Gastrocnemius medialis (tissue), 4 donors: ENCODE measurements around the gene PRKN. TPM values are rescaled to one million over a fixed set of nuclear protein-coding genes. Genes with fewer than 3 reads are reported as not detected.

Experiments
- ATAC-seq, 2 donors: fragments of 150-250 bp; one replicate each; pipeline ENCODE4 v1.9.1; 2016
- DNase-seq, 2 donors: peaks; one replicate each; pipeline ENCODE4 v3.0.0-alpha.2; 2019
- H3K27ac ChIP-seq, 4 donors: fragments of 200-600 bp; sonication (generic); 1 replicate in 1 of 4; 2 replicates in 3 of 4; pipeline ENCODE4 v1.5.1; 2016 to 2018; ENCODE audit warnings: mild to moderate bottlenecking in 2 of 4, moderate library complexity in 1 of 4
- H3K27me3 ChIP-seq, 3 donors: fragments of 200-600 bp; sonication (generic) in 2 of 3; 1 replicate in 1 of 3; 2 replicates in 2 of 3; pipeline versions ENCODE4 v1.5.1 to v1.6.0; 2016 to 2019; ENCODE audit warnings: mild to moderate bottlenecking in 1 of 3, moderate library complexity in 1 of 3
- H3K36me3 ChIP-seq, 2 donors: fragments of 200-600 bp; sonication (generic) in 1 of 2; one replicate each; pipeline ENCODE4 v1.5.1; 2017 to 2018
- H3K4me1 ChIP-seq, 2 donors: fragments of 200-600 bp; sonication (generic) in 1 of 2; one replicate each; pipeline ENCODE4 v1.5.1; 2016 to 2017; ENCODE audit warnings: mild to moderate bottlenecking in 2 of 2
- H3K4me3 ChIP-seq, 4 donors: fragments of 200-600 bp; sonication (generic) in 3 of 4; 1 replicate in 1 of 4; 2 replicates in 3 of 4; pipeline ENCODE4 v1.5.1; 2016 to 2019; ENCODE audit warnings: mild to moderate bottlenecking in 2 of 4
- H3K9me3 ChIP-seq, 3 donors: fragments of 200-600 bp; sonication (generic) in 2 of 3; 1 replicate in 1 of 3; 2 replicates in 2 of 3; pipeline ENCODE4 v1.5.1; 2016 to 2019
- CTCF ChIP-seq, 5 experiments: fragments of 450-650 bp in 3 of 5; fragments of 200-600 bp in 2 of 5; sonication (generic) in 2 of 5; IDR thresholded peaks in 4 of 5; conservative IDR thresholded peaks in 1 of 5; 1 replicate in 4 of 5; 2 replicates in 1 of 5; pipeline ENCODE4 v1.5.1; 2016 to 2019; ENCODE audit warnings: antibody characterized with exemption in 5 of 5, mild to moderate bottlenecking in 3 of 5, moderate library complexity in 3 of 5
- POLR2A ChIP-seq, 2 donors: fragments of 450-650 bp; IDR thresholded peaks; one replicate each; pipeline ENCODE4 v1.6.1; 2017; ENCODE audit warnings: antibody characterized with exemption in 2 of 2, mild to moderate bottlenecking in 2 of 2, moderate library complexity in 2 of 2
- in situ Hi-C, 4 donors: fragments of 200-750 bp; cut with MboI; loops; one replicate each; pipeline versions ENCODE4 v1.15.0 to v1.8.0; 2017; ENCODE audit warnings: low sequenced_read_pairs in 4 of 4
- intact Hi-C: fragments of 100-400 bp; cut with DNase I; formaldehyde crosslinking; loops from one replicate; pipeline ENCODE4 v1.15.1; 2023; ENCODE audit warnings: low total_unique reads
- total RNA-seq, 4 donors: library from RNA; depleted of rRNA; stranded (reverse); fragments of >200 nt; gene quantifications; one replicate each; pipeline versions ENCODE4 v1.1.0 to v1.2.3, GENCODE V29; 2016

PRKN gene
- total RNA-seq, 4 donors from 2014 or later, result 8.4 to 21.6 (median 13.7) TPM

- H3K9me3 ChIP-seq, result no peaks in the 10 kb centered on the region
- ATAC-seq (no peak), DNase-seq (no peak)
- H3K4me3 ChIP-seq, result no peak overlapping the region
- no peak overlapping the region for H3K27ac ChIP-seq
- in situ Hi-C loops, result no loop called here
- H3K4me1 ChIP-seq, result no peaks in the 10 kb centered on the region
- no peaks in the 10 kb centered on the region for H3K36me3 ChIP-seq
- TF ChIP-seq POLR2A (IDR thresholded peaks at IDR 0.05) (no peak), CTCF (IDR thresholded peaks at IDR 0.05 in 4 of 5, conservative IDR thresholded peaks at IDR 0.05 in 1 of 5) (no peak)
- H3K27me3 ChIP-seq, result no peaks in the 10 kb centered on the region
- intact Hi-C loops, result no loop called here
Measured at GRCh38 chr6:162526960-162527359, 200.6 kb downstream of the PRKN start.

GRCh38 chr6:162525181-162525580 lies 202.4 kb downstream of the PRKN start:
- in situ Hi-C loops (no loop called here), intact Hi-C loops (no loop called here)
- Histone ChIP-seq H3K4me1 (no peaks in the 10 kb centered on the region), H3K36me3 (no peaks in the 10 kb centered on the region), H3K4me3 (no peak overlapping the region), H3K9me3 (no peaks in the 10 kb centered on the region), H3K27me3 (no peaks in the 10 kb centered on the region), H3K27ac (no peak overlapping the region)
- no peak for TF ChIP-seq CTCF (IDR thresholded peaks at IDR 0.05 in 4 of 5, conservative IDR thresholded peaks at IDR 0.05 in 1 of 5)
- TF ChIP-seq POLR2A (IDR thresholded peaks at IDR 0.05), result no peak
- DNase-seq, result no peak
- no peak for ATAC-seq

GRCh38 chr6:162512744-162513143 lies 214.8 kb downstream of the PRKN start:
- no peak for TF ChIP-seq CTCF (IDR thresholded peaks at IDR 0.05 in 4 of 5, conservative IDR thresholded peaks at IDR 0.05 in 1 of 5)
- no peak for TF ChIP-seq POLR2A (IDR thresholded peaks at IDR 0.05)
- Histone ChIP-seq H3K27me3 (no peaks in the 10 kb centered on the region), H3K4me3 (no peak overlapping the region), H3K27ac (no peak overlapping the region), H3K4me1 (no peaks in the 10 kb centered on the region), H3K36me3 (no peaks in the 10 kb centered on the region), H3K9me3 (no peaks in the 10 kb centered on the region)
- no peak for DNase-seq
- in situ Hi-C loops, result no loop called here
- intact Hi-C loops, result no loop called here
- no peak for ATAC-seq

- Histone ChIP-seq H3K4me3 (no peak overlapping the region), H3K4me1 (no peaks in the 10 kb centered on the region), H3K27ac (no peak overlapping the region), H3K9me3 (no peaks in the 10 kb centered on the region), H3K27me3 (no peaks in the 10 kb centered on the region), H3K36me3 (no peaks in the 10 kb centered on the region)
- intact Hi-C loops (no loop called here), in situ Hi-C loops (no loop called here)
- no peak for DNase-seq
- no peak for ATAC-seq
- TF ChIP-seq CTCF (IDR thresholded peaks at IDR 0.05 in 4 of 5, conservative IDR thresholded peaks at IDR 0.05 in 1 of 5) (no peak), POLR2A (IDR thresholded peaks at IDR 0.05) (no peak)
Measured at GRCh38 chr6:162497389-162497788, 230.2 kb downstream of the PRKN start.

GRCh38 chr6:162493917-162494316 lies 233.6 kb downstream of the PRKN start:
- Histone ChIP-seq H3K27me3 (no peaks in the 10 kb centered on the region), H3K27ac (no peak overlapping the region), H3K9me3 (no peaks in the 10 kb centered on the region), H3K4me3 (no peak overlapping the region), H3K36me3 (no peaks in the 10 kb centered on the region), H3K4me1 (peaks cover 0 to 7% of the 10 kb centered on the region in 2 donors)
- no peak for ATAC-seq
- in situ Hi-C loops (no loop called here), intact Hi-C loops (no loop called here)
- no peak for DNase-seq
- TF ChIP-seq CTCF (IDR thresholded peaks at IDR 0.05 in 4 of 5, conservative IDR thresholded peaks at IDR 0.05 in 1 of 5) (no peak), POLR2A (IDR thresholded peaks at IDR 0.05) (no peak)
